NCI-H1105 (cell line): ENCODE results near the gene NXPE2.

ENCODE experiments used
- DNase-seq: peaks from one replicate; lab custom pipeline; 2025; lab: John Stamatoyannopoulos, UW

The NXPE2 gene

DNA sequence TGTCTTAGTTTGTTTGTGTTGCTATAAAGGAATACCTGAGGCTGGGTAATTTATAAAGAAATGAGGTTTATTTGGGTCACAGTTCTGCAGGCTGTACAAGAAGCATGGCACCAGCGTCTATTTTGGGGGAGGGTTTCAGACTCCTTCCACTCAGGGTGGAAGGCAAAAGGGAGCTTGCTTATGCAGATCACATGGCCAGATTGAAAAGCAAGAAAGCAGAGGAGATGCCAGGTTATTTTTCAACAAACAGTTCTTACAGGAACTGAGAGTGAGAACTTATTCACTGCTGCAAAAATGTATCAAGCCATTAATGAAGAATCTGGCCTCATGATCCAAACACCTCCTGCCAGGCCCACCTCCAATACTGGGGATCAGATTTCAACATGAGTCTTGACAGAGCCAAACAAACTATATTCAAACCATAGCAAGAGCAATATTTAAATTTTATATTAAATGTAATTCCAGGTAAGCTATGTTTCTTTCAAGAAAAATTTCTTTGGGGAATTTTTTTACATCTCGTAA is 66.9 kb downstream of the NXPE2 start:
- DNase-seq, result no peak

DNA sequence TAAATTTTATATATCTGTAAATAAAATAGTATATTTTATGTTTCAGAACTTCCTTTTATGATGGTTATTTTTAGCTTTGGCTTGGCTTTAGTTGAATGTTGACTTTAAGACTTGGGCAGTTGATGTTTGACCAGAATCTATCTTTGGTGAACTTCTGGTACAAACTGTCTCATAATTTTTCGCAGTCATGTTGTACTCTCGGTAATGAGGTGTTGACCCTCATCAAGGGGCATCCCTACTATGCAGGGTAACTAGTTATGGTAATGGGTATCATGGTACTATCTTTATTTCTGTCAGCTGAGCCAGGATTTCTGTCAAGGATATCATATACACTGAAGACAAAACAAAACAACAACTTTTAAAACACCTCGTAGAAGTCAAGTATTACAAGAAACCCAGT is 67.7 kb downstream of the NXPE2 start:
- no peak for DNase-seq
